ENCODE measurements around the gene CARD9.
"Not testable (repeated sequence)": the region's sequence is repeated elsewhere in the genome, so short reads cannot be mapped to it uniquely, and the experiment has no call there.

Gene CARD9

DNA sequence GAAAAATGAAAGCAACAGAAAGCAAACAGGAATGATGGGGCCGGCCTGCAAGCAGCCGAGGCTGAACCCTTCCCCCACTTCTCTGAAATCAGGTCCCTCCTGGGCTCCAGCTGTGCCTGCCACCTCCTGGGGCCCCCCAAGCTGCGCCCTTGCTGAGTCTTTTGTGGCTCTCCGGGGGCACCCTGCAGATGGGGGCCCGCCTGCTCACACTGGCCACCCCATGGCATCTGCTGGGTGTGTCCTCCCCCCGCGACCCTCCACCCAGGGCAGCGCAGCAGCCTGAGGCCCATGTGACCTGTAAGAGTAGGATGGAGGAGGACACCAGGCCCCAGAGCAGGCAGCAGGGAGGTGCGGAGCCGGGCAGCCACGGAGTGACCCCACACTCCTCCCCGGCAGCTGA, 40.4 kb downstream of the CARD9 start:
- DNase-seq, result no peak

DNA sequence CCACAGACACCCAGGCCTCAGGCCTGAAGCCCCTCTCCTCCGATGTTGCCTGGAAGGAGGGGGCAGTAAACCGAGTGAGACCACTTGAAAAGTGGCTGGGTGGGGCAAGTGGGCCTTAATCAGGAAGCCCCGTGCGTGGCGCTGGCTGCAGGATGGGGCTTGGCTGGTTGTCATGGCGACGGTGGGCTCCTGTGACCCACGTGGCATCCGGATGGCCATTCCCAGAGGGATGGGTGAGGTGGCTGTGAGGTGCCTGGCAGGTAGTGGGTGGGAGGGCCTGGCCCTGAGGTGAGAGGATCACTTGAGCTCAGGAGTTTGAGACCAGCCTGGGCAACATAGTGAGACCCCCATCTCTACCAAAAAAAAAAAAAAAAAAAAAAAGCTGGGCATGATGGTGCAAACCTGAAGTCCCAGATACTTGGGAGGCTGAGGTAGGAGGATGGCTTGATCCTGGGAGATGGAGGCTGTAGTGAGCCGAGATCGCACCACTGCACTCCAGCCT, 40.9 kb downstream of the CARD9 start:
- DNase-seq, result no peak

DNA sequence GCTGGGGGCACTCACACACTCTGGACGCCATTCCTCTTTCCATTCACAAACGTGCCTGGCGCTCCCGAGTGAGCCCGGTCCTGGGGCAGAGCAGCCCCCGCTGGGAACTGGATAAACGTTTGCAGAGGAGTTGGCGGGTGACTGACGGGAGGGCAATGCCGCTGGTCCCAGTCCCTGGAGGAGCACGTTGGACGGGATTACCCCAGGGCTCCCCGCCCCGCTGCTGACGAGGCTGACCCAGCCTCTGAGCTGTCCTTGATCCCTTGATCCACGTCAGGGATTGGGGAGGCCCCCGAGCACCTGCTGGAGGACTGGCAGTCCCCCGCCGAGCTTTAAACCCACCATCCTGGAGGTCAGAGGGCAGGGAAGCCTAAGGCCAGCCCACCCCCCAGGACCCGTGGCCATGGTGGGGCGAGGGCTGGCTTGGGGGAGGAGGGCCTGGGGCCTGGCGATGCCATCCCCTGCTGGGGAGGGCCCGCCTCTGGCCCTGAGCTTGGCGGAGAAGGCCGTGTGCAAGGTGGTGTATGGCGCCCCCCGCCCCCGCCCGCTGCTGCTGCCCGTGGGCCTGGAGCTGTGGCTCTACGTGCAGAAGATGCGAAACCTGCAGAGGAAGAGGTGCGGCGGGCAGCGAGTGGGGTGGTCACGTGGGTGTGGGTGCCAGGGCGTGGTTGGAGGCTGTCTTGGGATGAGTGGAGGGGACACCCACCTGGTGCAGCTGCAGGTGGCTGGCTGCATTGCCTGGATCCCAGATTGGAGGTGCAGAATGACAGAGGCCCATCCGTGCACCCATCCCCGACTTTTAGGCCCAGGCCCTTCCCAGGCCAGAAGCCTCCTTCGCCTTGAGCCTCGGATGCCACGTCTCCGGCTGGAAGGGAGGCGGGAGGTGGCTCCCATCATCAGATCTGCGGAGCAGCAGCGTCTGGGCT, 41.6 kb downstream of the CARD9 start:
- no peak for DNase-seq

DNA sequence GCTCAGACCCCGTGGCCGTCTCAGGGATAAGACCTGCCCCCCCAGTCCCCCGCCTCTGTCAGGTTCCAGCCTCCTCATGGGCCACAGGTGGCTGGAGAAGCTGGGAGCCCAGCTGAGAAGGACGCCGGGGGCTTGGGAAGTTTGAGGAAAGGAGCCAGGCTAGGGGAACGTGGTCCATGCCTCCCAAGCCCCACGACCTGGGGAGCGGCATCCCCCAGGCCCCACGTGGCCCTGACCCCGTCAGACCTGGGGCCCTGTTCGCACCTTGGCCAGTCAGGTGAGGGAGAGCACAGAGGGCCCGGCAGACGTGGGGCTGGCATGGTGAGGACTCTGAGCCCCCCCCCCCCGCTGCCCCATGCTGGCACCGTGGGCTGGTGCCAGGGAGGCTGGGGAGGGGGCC, 42.4 kb downstream of the CARD9 start:
- DNase-seq, result no peak

DNA sequence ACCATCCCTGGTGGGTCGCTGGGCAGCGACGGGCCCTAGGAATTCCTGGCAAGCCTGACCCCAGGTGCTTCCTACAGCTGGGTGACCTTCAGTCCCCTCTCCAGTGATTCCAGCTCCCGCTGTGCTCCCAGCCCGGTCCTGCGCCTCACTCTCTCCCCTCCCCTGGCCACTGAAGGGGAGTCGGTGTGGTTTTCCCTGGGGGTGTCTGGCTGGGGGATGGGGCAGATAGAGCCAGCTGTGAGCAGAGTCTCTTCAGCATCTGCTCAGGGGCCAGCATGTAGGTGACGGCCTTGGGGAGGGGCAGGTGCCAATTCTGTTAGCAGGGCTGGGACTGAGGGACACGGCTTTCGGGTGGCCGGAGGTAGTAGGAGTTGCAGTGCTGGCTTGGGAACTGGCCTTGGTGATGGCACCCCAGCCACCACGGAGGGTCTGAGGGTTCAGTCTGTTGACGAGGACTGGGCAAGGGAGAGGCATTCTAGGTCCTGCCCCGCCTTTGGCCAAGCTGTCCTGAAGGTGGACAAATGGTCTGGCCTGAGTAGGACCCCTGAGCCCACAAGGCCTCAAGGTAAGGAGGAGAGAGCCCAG, 43.0 kb downstream of the CARD9 start:
- no peak for DNase-seq

DNA sequence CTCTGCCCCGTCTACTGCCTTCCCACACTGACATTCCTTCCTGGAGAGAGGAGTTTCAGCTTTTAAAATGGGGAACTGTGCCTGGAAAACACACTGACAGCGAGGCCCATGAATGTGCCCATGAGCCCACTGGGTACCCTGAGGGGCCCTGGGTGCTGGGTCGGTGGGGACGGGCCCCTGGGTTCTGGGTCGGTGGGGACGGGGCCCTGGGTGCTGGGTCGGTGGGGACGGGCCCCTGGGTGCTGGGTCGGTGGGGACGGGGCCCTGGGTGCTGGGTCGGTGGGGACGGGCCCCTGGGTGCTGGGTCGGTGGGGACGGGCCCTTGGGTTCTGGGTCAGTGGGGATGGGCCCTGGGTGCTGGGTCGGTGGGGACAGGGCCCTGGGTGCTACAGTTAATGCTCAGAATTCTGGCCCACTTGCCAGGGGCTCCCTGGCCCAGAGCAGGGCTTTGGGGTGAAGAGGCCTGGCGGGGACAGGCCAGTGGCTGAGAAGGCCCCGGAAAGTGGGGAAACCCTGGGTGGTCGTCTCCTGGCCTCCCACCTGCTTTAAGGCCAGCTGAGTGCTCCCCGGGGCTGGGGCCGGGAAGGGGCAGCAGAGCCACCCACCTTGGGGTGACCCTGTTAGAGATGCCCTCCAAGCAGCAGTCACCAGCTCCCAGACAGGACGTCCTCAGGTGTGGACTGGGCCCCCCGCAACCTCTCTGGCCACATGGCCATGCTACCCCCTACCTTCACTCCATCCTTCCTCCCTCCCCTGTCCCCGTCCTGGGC, 43.6 kb downstream of the CARD9 start:
- DNase-seq, result no peak

DNA sequence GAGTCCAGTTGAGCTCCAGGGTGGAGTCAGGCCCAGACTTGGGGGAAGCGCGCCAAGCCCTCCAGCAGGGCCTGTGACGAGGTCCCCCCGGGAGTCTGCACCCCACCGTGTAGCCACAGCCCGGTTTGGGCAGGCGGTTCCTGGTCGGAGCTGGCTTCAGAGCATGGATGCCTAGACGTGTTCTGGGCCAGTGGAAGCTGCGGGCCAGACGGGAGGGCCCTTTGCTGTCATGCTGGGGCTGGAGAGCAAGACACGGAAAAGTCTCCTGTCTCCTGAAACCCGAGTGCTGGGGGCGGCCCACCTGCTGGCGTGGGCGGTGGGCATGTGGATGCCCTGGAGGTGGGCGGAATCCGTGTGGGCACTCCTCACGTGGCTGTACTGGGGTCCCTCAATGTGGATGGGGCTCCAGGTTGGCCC, 44.2 kb downstream of the CARD9 start:
- no peak for DNase-seq

DNA sequence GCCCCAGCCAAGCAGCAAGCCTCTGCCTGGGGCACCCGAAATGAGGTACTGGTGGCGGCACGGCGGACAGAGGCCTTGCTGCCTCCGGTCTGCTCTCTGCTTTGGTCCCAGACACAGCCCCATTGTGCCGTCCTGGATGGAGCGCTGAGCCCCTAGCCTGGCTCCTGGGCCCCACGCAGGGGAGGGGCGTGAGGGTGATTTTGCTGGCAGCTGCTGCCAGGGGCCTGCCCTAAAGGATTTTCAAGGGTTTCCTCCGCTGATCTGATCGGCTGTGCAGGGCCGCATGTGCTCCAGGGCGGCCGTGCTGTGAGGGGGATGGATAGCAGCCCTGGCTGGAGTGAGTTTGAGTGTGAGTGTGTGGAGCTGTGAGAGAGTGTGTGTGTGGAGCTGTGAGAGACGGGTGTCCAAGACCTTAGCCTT, 44.8 kb downstream of the CARD9 start:
- no peak for DNase-seq

DNA sequence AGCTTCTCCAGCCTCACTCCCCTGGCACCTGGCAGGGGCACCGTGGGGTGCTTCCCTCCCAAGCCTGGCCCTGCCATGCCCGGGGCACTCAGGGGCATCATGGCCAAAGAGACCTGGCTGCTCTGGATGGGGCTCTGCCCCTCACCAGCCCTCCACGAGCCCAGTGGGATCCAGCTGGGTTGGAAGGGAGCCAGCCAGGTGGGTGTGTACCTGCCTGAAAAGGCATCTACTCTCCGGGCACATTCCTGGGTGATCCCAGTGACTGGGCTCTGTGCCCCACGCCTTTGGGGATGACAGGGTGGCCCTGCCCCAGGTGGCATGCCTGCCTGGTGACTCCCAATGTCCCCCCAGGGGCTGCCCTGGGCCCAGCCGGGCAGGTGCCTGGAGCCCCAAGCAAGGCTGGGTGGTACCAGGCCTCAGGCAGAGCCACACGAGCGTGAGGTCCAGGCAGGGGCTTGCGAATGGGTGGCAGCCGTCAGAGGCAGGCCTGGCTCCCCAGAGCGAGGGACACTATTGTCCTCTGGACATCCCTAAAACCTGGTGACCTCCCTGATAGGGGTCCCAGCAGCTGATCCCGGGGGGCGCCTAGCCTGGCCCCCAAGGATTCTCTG, 45.4 kb downstream of the CARD9 start:
- peak; percentile 38 for DNase-seq

DNA sequence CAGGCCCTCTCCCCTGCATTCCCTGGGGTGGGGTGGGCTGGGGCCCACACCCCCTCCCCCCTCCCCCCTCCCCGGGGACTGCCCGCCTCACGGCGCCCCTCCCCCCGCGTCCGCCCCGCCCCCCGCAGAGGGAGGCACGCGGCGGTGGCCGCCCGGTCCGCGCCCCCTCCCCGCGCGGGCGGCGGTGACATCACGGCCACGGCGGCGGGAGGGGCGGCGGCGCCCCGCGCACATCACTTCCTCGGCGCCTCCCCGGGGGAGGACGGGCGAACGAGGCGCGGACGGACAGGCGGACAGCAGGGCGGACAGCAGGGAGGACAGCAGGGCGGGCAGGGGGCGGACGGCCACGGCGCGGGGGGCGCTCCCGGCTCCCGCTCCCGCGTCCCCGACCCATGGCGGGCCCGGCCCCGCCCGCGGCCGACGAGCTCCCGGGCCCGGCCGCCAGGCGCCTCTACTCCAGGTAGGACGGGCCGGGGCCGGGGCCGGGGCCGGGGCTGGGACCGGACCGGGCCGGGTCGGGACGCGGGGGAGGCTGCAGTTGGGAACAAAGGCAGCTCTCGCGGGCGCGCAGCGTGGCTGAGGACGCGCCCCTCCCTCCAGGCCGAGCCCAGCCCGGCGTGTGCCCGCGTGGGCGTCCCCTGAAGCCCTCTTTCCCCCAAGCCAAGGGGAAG, 46.0 kb downstream of the CARD9 start, which contains the start of gene GPSM1:
Gene GPSM1, plus strand, starts transcription at position 236 of the 671 bp plus-strand sequence. Its CDS starts 157 bp downstream, at position 393.
- DNase-seq, result peak; percentile 51

DNA sequence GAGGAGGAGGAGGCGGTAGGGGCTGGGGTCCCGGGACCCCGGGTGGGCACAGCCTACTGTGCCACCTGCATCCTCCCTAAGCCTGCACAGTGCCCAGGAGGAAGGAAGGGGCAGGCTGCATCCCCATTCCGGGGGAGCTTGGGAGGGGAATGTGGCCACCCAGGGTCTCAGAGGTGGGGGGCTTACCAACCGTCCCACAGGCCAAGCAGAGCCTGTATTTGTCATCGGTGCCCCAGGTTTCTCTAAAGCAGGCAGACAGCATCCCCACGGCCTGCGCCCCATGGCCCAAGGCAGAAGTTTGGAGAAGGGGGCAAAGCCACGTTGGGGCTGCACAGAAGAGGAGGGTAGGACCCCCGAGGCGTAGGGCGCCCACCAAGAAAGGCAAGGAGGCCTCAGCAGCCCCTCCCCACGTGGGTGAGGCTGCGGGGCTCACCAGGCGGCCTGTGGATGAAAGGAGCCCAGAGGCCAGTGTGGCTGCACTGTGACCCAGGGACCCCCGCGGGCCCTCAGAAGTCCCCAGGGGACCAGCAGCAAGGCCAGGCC, 46.6 kb downstream of the CARD9 start:
- no peak for DNase-seq

DNA sequence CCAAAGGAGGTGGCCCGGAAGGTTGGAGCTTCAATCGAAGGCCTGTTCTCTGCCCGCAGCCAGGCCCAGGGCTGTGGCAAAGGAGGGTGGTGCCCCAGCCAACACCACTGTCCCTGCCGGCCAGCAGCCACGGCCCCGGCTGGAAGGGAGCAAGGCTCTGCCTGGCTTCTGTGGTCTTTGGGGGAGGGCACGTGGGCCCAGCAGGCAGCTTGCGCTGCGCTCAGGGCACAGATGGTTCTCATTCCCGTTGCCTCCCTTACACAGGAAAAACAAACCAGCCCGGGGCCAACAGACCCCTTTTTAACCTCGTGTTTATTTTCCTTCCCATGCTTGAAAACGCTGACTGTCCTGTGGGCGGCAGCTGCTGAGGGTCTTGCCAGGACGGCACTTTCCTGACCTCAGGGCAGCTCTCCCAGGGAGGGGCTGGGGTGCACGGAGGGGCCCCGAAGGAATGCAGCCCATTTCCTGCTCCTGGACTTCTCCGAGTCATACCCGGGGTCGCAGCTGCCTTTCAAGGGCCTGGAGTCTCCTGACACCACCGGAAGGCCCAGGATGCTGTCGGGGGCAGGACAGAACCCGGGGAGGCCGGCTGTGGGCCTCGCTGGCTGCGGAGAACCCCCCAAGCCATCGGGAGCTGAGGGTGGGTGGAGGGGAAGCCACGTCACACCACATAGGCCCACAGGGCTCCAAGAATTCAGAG, 47.3 kb downstream of the CARD9 start:
- DNase-seq, result peak; percentile 77

DNA sequence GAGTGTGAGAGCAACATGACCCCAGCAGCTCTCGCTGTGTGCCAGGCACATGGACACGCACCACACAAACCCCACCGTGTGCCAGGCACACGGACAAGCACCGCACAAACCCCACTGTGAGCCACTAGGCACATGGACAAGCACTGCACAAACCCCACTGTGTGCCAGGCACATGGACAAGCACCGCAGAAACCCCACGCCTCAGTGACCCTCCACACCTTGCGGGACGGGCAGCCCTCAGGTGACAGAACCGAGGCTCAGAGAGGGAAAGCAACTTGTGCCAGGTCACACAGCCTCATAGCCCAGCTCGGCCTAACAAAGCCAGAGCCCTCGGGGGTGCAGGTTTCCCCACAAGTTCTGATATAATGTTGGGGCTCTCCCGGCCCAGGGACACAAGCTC, 48.1 kb downstream of the CARD9 start:
- no peak for DNase-seq

DNA sequence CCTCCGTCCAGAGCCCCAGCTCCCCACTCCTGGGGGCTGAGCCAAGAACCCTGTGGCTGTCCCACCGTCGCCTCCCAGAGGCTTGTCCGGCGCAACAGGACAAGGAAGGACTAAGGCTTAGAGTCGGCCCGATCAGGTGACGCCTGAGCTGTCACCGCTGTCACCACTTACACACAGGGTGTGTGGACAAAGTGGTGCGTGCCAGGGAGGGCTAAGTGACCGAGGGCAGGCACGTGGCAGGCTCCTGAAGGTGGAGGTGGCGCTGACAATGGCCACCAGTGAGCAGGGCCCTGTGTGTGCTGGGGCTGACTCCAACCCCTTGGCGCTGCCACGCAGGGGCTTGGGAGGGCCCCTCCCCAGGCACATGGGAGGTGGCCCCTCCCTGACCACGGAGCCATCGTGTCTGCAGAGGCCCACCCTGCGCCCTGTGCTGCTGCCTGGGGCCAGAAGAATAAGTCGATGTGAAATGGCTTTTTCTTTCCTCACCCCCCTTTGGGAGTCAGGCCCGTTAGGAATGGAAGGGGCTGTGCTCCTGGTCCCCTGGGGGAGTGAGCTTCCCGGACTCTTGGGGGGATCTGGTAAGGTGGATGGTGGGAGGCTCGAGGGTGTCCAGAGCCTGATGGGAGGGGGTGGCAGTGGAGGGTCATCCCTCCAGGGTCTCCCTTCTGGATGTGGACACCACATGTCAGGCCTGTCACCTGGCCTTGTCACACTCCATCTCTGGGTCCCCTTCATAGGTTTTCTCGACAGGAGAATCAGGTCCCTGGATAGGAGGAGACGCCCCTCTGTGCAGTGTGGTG, 48.8 kb downstream of the CARD9 start:
- DNase-seq, result no peak

DNA sequence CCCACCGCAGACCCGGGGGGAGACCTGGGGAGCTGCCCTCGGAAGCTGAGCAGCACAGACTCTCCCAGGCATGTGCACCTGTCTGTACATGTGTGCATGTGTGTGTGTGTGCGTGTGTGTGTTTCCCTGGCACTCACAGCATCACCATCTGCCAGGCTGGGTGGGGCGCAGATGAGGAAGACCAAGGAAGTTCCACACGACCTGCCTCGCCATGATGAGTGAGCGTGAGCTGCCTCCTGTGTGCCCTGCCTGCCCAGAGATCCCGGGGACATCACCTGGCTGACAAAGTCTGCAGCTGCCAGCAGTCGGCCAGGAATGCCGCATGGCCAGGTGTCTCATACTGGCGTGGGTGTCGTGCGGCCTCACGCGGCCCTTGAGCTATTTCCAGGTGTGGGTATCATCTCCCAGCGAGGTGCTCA, 50.1 kb downstream of the CARD9 start:
- peak; percentile 93 for DNase-seq

DNA sequence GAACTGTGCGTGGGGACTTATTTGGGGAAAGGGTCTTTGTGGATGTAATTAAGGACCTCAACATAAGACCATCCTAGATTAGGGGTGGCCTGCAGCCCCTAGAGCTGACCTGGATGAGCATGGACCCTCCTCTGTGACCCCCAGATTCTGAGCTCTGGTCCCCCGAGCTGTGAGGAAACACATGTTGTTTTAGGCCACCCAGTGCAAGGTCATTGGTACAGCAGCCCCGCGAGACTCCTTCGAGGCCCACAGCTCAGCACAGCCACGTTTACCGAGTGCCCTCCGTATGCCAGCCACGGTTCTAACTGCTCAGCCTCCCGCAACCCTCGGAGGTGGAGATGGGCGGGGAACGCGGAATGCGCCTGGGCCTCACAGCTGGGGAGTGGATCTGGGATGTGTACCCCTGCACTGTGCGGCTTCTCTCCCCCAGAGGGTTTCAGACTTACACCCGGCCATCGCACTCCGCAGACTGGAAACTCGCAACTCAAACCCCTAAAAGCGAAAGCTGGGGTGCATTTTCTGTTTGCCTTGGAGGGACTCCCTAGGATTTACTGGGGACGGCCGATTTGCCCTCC, 50.6 kb downstream of the CARD9 start:
- no peak for DNase-seq

DNA sequence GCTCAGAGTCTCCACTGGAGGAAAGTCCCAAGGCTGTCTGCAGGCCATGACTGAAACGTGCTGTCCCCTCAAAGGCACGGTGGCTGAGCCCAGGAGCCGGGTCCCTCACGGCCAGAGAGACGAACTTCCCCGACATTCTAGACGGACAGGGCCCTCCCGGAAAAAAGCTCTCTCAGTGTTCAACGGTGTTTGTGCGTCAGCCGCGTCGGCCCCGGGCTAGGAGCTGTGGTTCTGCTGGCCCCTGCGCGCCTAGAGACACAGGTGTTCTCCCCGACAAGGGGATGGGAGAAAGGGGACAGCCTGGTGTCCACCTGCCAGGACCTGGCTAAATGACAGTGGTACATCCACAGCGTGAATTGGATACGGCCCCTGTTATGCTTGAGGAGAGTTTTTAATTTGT, 51.9 kb downstream of the CARD9 start:
- no peak for DNase-seq

DNA sequence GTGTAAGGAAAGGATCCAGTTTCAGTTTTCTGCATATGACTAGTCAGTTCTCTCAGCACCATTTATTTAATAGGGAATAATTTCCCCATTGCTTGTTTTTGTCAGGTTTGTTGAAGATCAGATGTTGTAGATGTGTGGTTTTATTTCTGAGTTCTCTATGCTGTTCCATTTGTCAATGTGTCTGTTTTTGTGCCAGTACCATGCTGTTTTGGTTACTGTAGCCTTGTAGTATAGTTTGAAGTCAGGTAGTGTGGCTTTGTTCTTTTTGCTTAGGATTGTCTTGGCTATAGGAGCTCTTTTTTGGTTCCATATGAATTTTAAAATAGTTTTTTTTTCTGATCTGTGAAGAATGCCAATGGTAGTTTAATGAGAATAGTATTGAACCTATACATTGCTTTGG, 52.5 kb downstream of the CARD9 start:
- not testable (repeated sequence) for DNase-seq

DNA sequence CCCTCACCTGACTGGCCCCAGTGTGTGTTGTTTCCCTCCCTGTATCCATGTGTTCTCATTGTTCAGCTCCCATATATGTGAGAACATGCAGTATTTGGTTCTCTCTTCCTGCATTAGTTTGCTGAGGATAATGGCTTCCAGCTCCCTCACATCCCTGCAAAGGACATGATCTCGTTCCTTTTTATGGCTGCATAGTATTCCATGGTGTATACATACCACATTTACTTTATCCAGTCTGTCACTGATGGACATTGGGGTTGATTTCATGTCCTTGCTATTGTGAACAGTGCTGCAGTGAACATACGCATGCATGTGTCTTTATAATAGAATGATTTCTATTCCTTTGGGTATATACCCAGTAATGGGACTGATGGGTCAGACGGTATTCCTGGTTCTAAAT, 53.5 kb downstream of the CARD9 start:
- DNase-seq, result not testable (repeated sequence)

DNA sequence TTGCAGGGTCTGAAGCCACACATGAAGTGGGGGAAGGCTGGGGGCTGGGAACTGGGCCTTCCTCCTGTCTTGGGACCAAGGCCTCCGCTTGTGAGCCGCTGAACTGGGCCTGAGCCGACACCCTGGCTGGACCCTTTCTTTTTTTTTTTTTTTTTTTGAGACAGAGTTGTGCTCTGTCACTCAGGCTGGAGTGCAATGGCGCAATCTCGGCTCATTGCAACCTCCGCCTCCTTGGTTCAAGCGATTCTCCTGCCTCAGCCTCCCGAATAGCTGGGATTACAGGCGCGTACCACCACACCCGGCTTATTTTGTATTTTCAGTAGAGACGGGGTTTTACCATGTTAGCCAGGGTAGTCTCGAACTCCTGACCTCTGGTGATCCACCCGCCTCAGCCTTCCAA, 54.2 kb downstream of the CARD9 start:
- DNase-seq, result not testable (repeated sequence)
